ENCODE data around the gene PLCB1. TPM values are rescaled to one million over a fixed set of nuclear protein-coding genes. Genes with fewer than 3 reads are reported as not detected.

The PLCB1 gene
- total and polyA plus RNA-seq, 10 of the 15 experiments (the other 5 are each of a cell fraction or from before 2014, with no cell fraction given) = 0.05 to 5.3 (median 0.17) TPM; not detected in 1

DNA sequence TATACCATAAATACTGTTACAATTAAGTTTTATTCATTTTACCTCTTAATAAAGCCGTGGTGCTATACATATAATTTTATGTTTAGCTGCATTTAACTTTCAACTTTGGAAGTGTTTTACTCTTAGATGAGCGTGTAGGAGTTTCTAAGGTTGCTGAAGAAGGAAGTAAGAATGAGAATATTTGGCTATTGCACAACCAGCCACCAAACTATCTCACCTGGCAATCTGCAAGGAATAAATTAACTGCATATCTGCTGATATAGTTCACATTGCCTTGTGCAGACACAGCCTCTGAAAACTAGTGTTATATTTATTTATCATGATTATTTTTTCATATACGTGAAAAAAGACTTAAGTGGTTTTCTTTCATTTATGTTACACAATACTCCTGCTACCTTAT is 230.4 kb downstream of the PLCB1 start:
- no TSS peak for BruUV-seq (replicated peaks)
- H3K9me3 ChIP-seq (replicated peaks; ENCODE audit: control insufficient read depth, insufficient read depth, low read length) = no peaks in the 10 kb centered on the region
- ChIA-PET CTCF (no interaction called here), POLR2A (no interaction called here), SMC1A (ENCODE audit: uncharacterized antibody, unreplicated experiment) (interaction anchor here (1.0 kb wide), 1 partner anchor 10 kb away, joined by 3 read pairs; no protein-coding TSS in a partner anchor), RAD21 (ENCODE audit: unreplicated experiment) (no interaction called here)
- H3K4me2 ChIP-seq (ENCODE audit: control insufficient read depth, insufficient read depth) = no peak overlapping the region
- H3K4me3 ChIP-seq = no peak overlapping the region
- DNase-seq (ENCODE audit: low read depth, low spot score) = no peak
- H3K9ac ChIP-seq (ENCODE audit: control insufficient read depth, insufficient read depth, low read length) = no peak overlapping the region
- intact Hi-C loops (cut with micrococcal nuclease; ENCODE audit: unreplicated experiment) = no loop called here
- in situ Hi-C loops (cut with MboI) = no loop called here
- WGBS (ENCODE audit: insufficient coverage, insufficient replicate concordance, low lambda C conversion rate, missing lambda C conversion rate) = 38% methylated on average over 3 of the region's 3 CpGs
- no peak overlapping the region for H3K27ac ChIP-seq (ENCODE audit: control insufficient read depth, insufficient read depth)
- no peaks in the 10 kb centered on the region for H3K36me3 ChIP-seq (ENCODE audit: control insufficient read depth in 2 of 2, insufficient read depth in 2 of 2, low read length in 1 of 2)
- H3K79me2 ChIP-seq (ENCODE audit: control insufficient read depth, insufficient read depth, low read length) = no peaks in the 10 kb centered on the region
- TF ChIP-seq STAT1 (conservative IDR thresholded peaks at IDR 0.05) = no peak
- peak in 1 of 2 experiments; percentile 30; a peak in 1 of 4 replicates for TF ChIP-seq CEBPB (IDR thresholded peaks at IDR 0.05; ENCODE audit: borderline replicate concordance in 1 of 2, low read depth in 2 of 2, low read length in 2 of 2)
- TF ChIP-seq RUNX3 (IDR thresholded peaks at IDR 0.05; ENCODE audit: low read length) = no peak
- TF ChIP-seq YBX1 (IDR thresholded peaks at IDR 0.05) = no peak
- no peak for TF ChIP-seq TARDBP (IDR thresholded peaks at IDR 0.05; ENCODE audit: borderline replicate concordance)
- no peaks in the 10 kb centered on the region; the same call in 1 of the 2 replicates for H3K4me1 ChIP-seq (ENCODE audit: control insufficient read depth, insufficient read depth, low read length)
- no peaks in the 10 kb centered on the region for H3K27me3 ChIP-seq (replicated peaks in 1 of 2; ENCODE audit: control insufficient read depth in 2 of 2, insufficient read depth in 2 of 2, low read length in 1 of 2)
- no peaks in the 10 kb centered on the region for H4K20me1 ChIP-seq (ENCODE audit: control insufficient read depth, insufficient read depth)
- no peak for ATAC-seq
- H2AFZ ChIP-seq (ENCODE audit: control insufficient read depth, low read depth, low read length) = no peak overlapping the region
- FAIRE-seq = no peak

GRCh38 chr20:8363970-8364733 is 232.1 kb downstream of the PLCB1 start:
- Histone ChIP-seq H4K20me1 (ENCODE audit: control insufficient read depth, insufficient read depth) (no peaks in the 10 kb centered on the region), H3K27me3 (replicated peaks in 1 of 2; ENCODE audit: control insufficient read depth in 2 of 2, insufficient read depth in 2 of 2, low read length in 1 of 2) (no peaks in the 10 kb centered on the region), H2AFZ (ENCODE audit: control insufficient read depth, low read depth, low read length) (no peak overlapping the region), H3K4me1 (ENCODE audit: control insufficient read depth, insufficient read depth, low read length) (no peaks in the 10 kb centered on the region; the same call in 1 of the 2 replicates), H3K36me3 (ENCODE audit: control insufficient read depth in 2 of 2, insufficient read depth in 2 of 2, low read length in 1 of 2) (no peaks in the 10 kb centered on the region), H3K79me2 (ENCODE audit: control insufficient read depth, insufficient read depth, low read length) (no peaks in the 10 kb centered on the region), H3K4me3 (no peak overlapping the region), H3K4me2 (ENCODE audit: control insufficient read depth, insufficient read depth) (no peak overlapping the region), H3K9ac (ENCODE audit: control insufficient read depth, insufficient read depth, low read length) (no peak overlapping the region), H3K9me3 (replicated peaks; ENCODE audit: control insufficient read depth, insufficient read depth, low read length) (no peaks in the 10 kb centered on the region), H3K27ac (ENCODE audit: control insufficient read depth, insufficient read depth) (no peak overlapping the region)
- POLR2A ChIA-PET = no interaction called here
- no peak for ATAC-seq
- intact Hi-C loops (cut with micrococcal nuclease; ENCODE audit: unreplicated experiment) (no loop called here), in situ Hi-C loops (cut with MboI) (no loop called here)
- no TSS peak for BruUV-seq (replicated peaks)
- SMC1A ChIA-PET (ENCODE audit: uncharacterized antibody, unreplicated experiment) = interaction anchor here (0.9 to 1.0 kb wide), 2 partner anchors 23 to 63 kb away, joined by 3 read pairs; no protein-coding TSS in a partner anchor
- WGBS (ENCODE audit: insufficient coverage, insufficient replicate concordance, low lambda C conversion rate, missing lambda C conversion rate) = 53% methylated on average over 8 of the region's 8 CpGs
- FAIRE-seq = no peak
- DNase-seq (ENCODE audit: low read depth, low spot score) = no peak
- CTCF ChIA-PET = no interaction called here
- TF ChIP-seq HCFC1 (IDR thresholded peaks at IDR 0.05; ENCODE audit: low read length) (no peak), SRF (IDR thresholded peaks at IDR 0.05; ENCODE audit: low read depth in 2 of 2, low read length in 2 of 2) (no peak), ZBED1 (IDR thresholded peaks at IDR 0.05; ENCODE audit: borderline replicate concordance) (no peak)
- RAD21 ChIA-PET (ENCODE audit: unreplicated experiment) = no interaction called here
